Measurements from ENCODE around the gene ANKRD2.
"Not testable (repeated sequence)": the region's sequence is repeated elsewhere in the genome, so short reads cannot be mapped to it uniquely, and the experiment has no call there.

Gene ANKRD2

DNA sequence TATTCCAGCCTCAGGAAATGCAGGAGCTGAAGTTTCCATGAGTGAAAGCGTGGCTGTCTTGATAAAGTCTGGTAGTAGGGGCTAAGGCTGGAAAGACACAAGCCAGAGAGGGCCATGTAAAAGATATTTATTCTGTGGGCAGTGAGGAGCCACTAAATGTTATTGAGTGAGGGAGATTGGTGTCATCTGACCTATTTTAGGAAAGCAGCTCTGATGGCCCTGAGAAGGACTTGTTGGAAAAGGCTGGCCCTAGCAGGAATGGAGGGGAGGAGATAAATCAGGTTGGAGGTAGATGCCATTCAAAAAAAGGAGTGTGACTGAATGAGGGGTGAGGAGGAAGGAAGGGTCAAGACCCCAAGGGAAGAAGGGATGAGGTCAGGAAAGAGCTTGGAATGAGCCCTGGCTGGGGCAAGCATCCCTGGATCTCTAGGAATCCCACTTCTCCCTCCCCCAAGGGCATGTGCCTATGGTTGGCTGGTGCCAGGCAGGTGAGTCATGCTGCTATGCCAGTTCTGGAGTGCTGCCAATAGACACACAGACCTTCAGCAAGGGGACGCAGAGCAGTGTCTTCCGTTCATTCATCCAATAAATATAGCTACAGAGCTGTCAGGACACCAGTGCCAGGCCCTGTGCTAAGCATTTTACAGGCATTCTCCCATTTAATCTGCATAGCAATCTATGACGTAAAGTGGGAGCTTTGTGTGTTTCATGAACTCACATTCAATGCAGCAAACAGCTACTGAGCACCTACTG is 2.0 kb downstream of the ANKRD2 start:
- peak; percentile 95 for DNase-seq (ENCODE audit: low read depth)
- TF ChIP-seq, protein P1, sequence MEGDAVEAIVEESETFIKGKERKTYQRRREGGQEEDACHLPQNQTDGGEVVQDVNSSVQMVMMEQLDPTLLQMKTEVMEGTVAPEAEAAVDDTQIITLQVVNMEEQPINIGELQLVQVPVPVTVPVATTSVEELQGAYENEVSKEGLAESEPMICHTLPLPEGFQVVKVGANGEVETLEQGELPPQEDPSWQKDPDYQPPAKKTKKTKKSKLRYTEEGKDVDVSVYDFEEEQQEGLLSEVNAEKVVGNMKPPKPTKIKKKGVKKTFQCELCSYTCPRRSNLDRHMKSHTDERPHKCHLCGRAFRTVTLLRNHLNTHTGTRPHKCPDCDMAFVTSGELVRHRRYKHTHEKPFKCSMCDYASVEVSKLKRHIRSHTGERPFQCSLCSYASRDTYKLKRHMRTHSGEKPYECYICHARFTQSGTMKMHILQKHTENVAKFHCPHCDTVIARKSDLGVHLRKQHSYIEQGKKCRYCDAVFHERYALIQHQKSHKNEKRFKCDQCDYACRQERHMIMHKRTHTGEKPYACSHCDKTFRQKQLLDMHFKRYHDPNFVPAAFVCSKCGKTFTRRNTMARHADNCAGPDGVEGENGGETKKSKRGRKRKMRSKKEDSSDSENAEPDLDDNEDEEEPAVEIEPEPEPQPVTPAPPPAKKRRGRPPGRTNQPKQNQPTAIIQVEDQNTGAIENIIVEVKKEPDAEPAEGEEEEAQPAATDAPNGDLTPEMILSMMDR (IDR thresholded peaks at IDR 0.05; ENCODE audit: insufficient read depth, low read depth, low read length, missing control alignments), result no peak
- no peak overlapping the region for H3K4me3 ChIP-seq (ENCODE audit: low read length)

DNA sequence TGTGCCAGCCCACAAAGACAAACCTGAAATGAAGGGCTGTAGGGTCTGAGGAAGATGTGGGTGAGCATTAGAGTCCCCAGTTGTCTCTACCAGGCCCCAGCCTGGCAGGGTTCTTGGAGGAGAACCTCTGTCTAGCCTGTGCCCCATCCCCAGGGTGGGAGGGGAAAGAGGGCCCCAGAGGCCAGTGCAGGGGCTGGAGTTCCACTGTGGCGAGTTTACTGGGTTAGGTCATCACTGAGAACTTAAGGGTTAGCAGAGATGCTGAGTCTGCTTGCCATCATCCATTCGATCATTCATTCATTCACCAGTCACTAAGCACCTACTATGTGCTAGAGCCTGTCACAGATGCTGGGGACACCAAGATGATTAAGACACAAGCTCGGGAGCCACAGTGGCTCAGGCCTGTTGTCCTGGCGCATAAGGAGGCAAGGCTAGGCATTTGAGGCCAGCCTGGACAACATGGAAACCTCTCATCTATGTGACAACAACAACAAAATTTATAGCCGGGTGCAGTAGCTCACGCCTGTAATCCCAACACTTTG is 2.6 kb downstream of the ANKRD2 start:
- no peak overlapping the region for H3K4me3 ChIP-seq (ENCODE audit: low read length)
- TF ChIP-seq, protein P1 (IDR thresholded peaks at IDR 0.05; ENCODE audit: insufficient read depth, low read depth, low read length, missing control alignments), result no peak
- DNase-seq (ENCODE audit: low read depth), result no peak

DNA sequence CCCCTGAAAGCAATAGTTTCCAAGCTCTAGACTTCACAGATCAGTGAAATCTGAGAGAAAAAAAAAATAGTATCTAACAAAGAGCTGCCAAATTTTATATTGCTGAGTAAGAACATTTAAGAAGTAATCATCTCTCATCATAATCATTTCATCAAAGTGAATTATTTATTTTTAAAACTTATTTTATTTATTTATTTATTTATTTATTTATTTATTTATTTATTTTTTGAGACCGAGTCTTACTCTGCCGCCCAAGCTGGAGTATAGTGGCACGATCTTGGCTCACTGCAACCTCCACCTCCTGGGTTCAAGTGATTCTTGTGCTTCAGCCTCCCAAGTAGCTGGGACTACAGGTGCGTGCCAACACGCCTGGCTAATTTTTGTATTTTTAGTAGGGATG is 3.9 kb downstream of the ANKRD2 start:
- DNase-seq (ENCODE audit: low read depth); H3K4me3 ChIP-seq (ENCODE audit: low read length): not testable (repeated sequence)

DNA sequence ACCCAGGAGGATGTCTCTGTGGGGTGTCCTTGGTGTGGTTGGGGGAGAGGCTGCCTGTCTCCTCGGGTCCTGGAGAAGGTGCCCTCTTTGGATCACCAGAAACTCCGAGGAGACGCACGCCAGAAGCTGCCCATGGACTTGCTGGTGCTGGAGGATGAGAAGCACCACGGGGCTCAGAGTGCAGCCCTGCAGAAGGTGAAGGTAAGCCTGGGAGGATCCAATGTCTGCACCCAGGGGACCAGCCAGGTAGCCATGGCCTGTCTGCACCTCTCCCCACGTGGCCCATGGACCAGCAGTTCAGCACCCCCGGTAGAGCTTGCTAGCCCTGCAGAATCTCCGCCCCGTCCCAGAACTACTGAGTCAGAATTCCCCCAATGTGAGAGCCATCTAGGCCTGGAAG is 5.1 kb downstream of the ANKRD2 start:
- TF ChIP-seq, protein P1 (IDR thresholded peaks at IDR 0.05; ENCODE audit: insufficient read depth, low read depth, low read length, missing control alignments), result no peak
- DNase-seq (ENCODE audit: low read depth), result no peak
- H3K4me3 ChIP-seq (ENCODE audit: low read length), result no peak overlapping the region

DNA sequence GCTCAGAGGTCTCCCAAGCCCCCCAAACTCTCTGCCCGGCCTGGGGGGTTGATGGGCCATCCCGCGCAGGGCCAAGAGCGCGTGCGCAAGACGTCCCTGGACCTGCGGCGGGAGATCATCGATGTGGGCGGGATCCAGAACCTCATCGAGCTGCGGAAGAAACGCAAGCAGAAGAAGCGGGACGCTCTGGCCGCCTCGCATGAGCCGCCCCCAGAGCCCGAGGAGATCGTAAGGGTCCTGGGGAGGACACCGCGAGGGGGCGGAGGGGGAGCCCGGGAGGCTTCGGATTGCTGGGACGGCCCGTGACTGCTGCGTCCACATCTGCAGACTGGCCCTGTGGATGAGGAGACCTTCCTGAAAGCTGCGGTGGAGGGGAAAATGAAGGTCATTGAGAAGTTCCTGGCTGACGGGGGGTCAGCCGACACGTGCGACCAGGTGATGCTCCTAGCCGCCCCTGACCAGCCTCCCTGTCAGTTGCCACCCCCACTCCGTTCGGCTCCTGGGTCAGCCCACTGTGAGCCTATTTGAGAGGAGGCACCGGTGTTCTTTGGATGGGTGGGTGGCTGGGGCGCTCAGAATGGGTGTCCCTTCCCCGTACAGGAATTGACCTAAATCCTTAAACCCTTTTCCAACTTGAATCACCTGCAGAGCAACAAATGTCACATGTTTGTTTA is 5.7 kb downstream of the ANKRD2 start:
- TF ChIP-seq, protein P1 (IDR thresholded peaks at IDR 0.05; ENCODE audit: insufficient read depth, low read depth, low read length, missing control alignments), result no peak
- DNase-seq (ENCODE audit: low read depth), result no peak
- no peak overlapping the region for H3K4me3 ChIP-seq (ENCODE audit: low read length)

DNA sequence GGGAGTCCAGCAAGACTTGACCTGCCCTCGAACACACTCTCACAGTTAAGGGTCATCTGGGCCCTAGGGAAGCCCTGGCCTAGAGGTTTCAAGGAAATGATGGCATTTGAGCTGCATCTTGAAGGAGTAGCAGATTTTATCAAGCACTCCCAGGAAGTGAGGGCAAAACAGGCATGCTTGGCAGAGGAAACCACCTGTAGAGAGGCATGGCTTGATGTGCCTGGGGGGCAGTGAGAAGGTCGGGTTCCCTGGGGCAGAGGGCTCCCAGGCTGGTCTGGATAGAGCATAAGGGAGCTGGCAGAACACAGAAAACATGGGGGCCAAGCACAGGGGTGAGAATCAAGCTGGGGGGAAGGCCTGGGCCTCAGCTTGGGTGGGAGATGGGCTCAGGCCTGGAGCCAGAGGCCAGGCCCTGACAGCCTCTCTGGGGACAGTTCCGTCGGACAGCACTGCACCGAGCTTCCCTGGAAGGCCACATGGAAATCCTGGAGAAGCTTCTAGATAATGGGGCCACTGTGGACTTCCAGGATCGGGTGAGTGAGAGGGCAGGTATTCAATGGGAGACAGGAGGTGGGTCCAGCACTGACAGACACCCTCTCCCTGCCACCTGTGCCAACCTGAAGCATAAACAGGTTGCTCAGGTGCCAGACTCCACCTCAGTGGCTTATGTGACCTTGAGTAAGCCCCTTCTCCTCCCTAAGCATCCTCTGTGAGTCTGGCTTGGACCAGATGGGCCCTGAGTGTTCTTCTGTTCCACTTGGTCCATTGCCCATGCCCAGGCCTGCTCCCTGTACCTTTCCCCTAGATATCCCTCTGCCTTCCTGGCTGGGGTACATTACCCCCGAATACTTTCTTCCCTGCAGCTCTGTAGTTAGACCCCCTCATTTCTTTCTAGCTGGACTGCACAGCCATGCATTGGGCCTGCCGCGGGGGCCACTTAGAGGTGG is 8.1 kb downstream of the ANKRD2 start:
- no peak for DNase-seq (ENCODE audit: low read depth)
- no peak overlapping the region for H3K4me3 ChIP-seq (ENCODE audit: low read length)
- TF ChIP-seq, protein P1 (IDR thresholded peaks at IDR 0.05; ENCODE audit: insufficient read depth, low read depth, low read length, missing control alignments), result no peak

DNA sequence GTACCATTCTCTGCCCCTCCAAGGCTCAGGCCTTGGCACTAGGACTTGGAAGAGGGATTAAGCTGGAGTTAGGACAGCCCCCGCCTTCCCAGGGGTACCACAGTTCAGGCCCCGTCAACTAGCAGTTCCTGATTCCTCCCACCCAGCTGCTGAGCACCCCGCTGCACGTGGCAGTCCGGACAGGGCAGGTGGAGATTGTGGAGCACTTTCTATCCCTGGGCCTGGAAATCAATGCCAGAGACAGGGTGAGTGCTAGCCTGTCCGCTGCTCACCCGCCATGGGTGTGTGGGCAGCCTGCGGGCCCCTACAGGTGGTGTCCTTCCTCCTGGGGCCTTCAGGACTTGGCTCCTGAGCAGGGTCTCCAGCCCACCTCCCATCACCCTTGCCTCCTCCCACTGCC is 9.6 kb downstream of the ANKRD2 start:
- TF ChIP-seq, protein P1 (IDR thresholded peaks at IDR 0.05; ENCODE audit: insufficient read depth, low read depth, low read length, missing control alignments), result no peak
- no peak for DNase-seq (ENCODE audit: low read depth)
- no peak overlapping the region for H3K4me3 ChIP-seq (ENCODE audit: low read length)

Measured in epithelial cell of esophagus (primary cell).